Measurements from ENCODE around the gene IL21R.

The IL21R gene

DNA sequence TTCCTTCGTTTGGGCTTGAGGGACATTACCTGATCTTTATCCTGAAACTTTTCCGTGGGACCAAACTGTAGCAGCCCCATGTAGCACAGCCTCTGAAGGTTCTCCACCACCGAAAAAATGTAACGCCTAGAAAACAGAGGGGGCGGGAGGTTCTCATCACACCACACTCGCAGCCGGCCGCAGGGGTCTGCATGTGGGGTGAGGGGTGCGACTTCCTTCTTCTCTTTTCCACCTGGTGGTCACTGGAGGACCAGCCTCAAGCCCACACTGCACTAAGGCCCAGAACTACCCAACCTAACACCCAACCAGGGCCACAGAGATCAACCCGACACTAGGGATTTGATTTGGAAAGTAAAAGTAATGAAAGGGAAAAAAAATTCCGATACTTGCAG, 90.6 kb downstream of the IL21R start:
- DNase-seq, result no peak

DNA sequence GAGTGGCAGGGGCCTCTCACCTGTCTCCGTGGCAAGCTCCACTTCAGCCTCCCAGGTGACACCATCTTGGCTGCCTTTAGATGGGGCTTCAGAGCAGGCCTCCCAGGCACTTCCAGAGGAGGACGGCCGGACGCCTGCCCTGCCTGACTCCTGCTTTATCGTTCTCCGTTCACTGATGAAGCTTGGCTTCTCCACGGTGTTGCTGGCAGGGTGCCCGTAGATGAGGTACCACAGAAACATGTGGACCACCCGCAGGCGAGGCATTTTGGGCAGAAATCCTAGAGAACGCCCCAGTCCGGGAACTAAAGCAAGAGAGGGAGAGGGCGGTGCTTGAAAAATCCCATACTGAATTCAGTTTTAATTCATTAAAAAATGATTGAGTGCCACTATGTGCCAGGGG, 93.2 kb downstream of the IL21R start:
- DNase-seq, result no peak

DNA sequence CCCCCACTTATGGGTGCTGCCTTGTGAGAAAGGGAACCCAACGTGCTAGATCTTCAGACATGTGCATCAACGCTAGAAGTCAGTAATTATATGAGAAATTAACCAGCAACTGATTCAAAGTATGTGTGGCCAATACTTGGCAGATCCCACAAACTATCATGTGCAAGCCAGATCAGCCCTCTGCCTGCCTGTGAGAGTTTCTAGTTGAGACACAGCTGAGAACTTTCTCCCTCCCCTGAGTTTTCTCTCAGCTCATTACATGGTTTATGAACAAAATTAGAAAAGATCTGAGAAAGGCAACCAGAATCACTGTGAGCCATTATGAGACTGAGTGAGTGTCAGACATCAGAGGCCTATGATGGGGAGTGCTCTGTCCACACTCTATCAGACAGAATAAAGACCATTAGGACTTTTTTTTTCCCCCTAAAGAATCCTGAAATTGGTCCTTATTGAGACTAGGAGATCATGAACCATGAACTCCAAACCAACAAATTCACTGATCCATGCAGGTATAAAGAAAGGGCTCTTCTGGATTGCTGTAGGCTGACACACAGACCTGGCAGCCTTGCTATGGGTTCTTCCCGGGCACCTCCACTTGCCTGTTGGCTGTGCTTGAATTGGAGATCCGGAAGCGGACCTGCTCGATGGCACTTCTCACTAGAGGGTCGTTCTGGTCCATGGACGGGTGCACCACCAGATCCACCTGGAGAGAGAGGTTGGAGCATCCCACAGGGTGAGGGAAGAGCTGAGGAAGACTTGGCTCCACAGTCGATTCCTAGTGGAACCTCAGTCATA, 96.3 kb downstream of the IL21R start:
- DNase-seq, result no peak

DNA sequence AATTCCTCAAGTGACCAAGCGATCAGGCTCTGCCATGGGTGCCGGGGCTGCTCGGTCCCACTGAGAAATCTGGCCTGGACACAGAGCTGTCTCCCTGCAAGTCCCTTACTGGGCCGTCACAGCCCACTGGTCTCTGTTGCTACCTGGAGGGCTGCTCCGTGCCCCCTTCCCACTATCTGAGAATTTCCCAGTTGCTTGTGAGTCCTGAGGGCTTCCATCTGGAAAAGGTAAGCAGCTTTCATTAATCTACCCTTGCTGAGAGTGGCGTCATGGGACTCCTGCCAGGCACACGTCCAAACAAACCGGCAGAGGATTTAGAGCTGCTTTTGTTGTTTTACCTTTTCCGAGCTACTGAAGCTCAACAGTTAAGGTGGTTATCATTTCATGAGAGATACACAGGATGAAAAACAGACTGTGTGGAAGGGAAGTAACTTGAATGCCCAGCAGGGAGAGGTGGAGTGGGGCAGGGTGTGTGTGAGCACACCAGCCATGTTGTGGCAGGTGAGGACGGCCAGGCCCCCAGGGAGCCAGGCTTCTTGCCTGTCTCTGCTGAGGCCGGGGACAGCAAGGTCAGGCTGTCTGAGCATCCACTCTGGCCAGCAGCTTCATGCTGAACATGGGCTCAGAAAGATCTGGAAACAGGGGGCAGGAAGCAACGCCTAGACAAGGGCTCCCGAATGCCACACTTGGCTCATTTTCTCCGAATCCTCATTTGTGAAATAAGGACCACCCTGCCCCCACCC, 97.1 kb downstream of the IL21R start:
- DNase-seq, result no peak

DNA sequence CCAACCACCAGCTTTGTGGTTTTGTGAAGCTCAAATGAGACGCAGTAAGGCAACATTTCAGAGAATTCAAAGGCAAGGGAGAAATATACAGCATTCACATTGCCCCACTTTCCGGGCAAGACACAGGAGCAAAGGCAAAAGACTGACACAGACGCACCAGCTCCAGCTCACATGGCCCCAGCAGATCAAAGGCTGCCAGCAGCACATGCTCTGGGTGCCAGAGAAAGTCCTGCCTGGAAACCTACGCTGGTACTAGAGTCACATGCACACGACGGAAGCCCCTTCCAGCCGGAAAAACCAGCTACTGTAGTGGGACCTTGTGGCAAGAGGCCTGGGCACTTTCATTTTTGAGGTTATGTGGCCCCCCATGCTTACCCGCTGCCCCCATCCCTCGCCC, 97.7 kb downstream of the IL21R start:
- no peak for DNase-seq

DNA sequence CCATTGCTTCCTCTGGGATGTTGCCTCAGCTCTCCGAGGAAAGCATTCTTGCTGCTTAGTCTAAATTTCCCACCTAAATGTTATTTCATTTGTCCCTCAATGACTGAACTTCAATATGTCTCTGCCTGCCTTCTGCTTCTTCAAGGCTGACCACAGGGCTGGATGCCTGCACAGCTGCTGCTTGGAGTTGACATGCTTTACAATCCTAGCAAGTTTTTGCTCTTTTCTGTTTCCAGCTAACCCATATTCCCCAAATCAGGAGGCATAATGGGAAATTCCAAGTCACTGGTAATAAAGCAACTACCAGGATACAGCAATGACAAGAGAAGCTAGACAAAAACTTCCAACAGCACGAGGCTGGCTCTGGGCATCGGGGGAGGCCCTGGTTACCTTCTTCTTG, 98.8 kb downstream of the IL21R start:
- no peak for DNase-seq
